Glomerular visceral epithelial cell (primary cell): ENCODE measurements around the gene DYNC1LI2.
A peak's percentile ranks its signal among the peaks of the same experiment; 100 is the strongest.
"Not testable (repeated sequence)": the region's sequence is repeated elsewhere in the genome, so short reads cannot be mapped to it uniquely, and the experiment has no call there.

Experiments used
- DNase-seq: peaks from one replicate; pipeline ENCODE4 v3.0.0-alpha.2; 2016; ENCODE audit errors: extremely low spot score

DYNC1LI2 gene

GRCh38 chr16:66696669-66697630 is 54.5 kb downstream of the DYNC1LI2 start, which contains the start of gene CMTM4:
TSS of gene CMTM4 (minus strand) at chr16:66696743. CDS start at chr16:66696525, 218 bp downstream.
- DNase-seq = peak; percentile 88

- DNase-seq = peak; percentile 22
These were observed 55.3 kb downstream of the DYNC1LI2 start for GRCh38 chr16:66695935-66696668.

- no peak for DNase-seq
These were observed 55.9 kb downstream of the DYNC1LI2 start for GRCh38 chr16:66695471-66695934.

- no peak for DNase-seq
These were observed 58.3 kb downstream of the DYNC1LI2 start for GRCh38 chr16:66693149-66693548.

- DNase-seq = no peak
These were observed 59.1 kb downstream of the DYNC1LI2 start for GRCh38 chr16:66692341-66692740.

GRCh38 chr16:66691234-66691633 is 60.2 kb downstream of the DYNC1LI2 start:
- DNase-seq = no peak

- DNase-seq = no peak
These were observed 61.1 kb downstream of the DYNC1LI2 start for GRCh38 chr16:66690106-66690847.

- peak; percentile 73 for DNase-seq
These were observed 62.1 kb downstream of the DYNC1LI2 start for GRCh38 chr16:66689282-66689681.

- no peak for DNase-seq
These were observed 63.3 kb downstream of the DYNC1LI2 start for GRCh38 chr16:66687906-66688625.

GRCh38 chr16:66685501-66686115 is 65.8 kb downstream of the DYNC1LI2 start:
- not testable (repeated sequence) for DNase-seq

GRCh38 chr16:66682271-66682670 is 69.1 kb downstream of the DYNC1LI2 start:
- DNase-seq = peak; percentile 31

GRCh38 chr16:66681676-66682075 is 69.7 kb downstream of the DYNC1LI2 start:
- DNase-seq = no peak

GRCh38 chr16:66678337-66678736 is 73.1 kb downstream of the DYNC1LI2 start:
- DNase-seq = no peak

GRCh38 chr16:66677836-66678235 is 73.6 kb downstream of the DYNC1LI2 start:
- DNase-seq = no peak

GRCh38 chr16:66677179-66677578 is 74.2 kb downstream of the DYNC1LI2 start:
- DNase-seq = no peak

- DNase-seq = no peak
These were observed 74.8 kb downstream of the DYNC1LI2 start for GRCh38 chr16:66676599-66676998.

- no peak for DNase-seq
These were observed 77.7 kb downstream of the DYNC1LI2 start for GRCh38 chr16:66673691-66674090.
